NCI-H345 treated with DMSO at 0.1 percent for 48 hours (cell line): Measurements from ENCODE around the gene SYT12.

Experiments used
- DNase-seq: peaks from one replicate; lab custom pipeline; 2025; ENCODE audit not compliant: unreplicated experiment; lab: John Stamatoyannopoulos, UW

SYT12 gene

GRCh38 chr11:67054836-67055523 lies 32.0 kb downstream of the SYT12 start:
- no peak for DNase-seq

DNA sequence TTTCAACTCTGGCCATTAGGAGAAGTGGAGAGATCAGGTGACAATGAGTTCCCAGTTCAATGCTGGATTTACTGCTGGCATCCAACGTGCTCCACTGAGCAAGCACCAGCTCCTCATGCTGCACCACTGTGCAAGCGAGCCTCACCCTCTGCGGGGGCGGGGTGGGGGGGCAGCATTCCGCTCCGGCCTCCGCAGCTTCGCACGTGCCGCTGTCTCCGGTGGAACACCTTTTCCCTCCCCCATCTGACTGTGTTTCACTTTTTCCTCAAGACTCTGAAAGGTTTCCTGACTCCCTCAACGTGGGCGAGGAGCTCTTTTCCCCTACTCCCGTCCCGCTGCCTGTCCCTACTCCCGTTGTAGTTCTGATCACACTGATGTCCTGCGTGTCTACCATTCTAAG lies 32.9 kb downstream of the SYT12 start:
- no peak for DNase-seq

GRCh38 chr11:67056267-67057204 lies 33.6 kb downstream of the SYT12 start, which contains the start of gene RHOD:
Gene RHOD, plus strand, starts transcription at chr11:67056847. Its CDS starts 56 bp downstream, at chr11:67056903.
- no peak for DNase-seq

GRCh38 chr11:67057205-67057672 lies 34.3 kb downstream of the SYT12 start:
- no peak for DNase-seq

DNA sequence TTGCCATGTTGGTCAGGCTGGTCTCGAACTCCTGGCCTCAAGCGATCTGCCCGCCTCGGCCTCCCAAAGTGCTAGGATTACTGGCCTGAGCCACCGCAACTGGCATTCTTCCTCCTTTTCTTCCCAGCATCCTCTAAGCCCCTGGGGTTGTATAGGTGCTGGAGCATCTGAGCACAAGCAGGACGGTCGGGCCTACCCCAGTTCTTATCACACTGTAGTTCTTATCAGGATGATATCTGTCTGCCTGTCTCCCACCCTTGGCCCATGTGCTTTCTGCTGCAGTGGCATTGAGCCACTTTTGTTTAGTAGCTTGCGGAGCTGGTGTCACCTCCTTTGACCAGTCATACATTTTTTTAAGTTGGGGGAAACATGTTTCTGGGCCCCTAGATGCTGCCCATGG lies 35.6 kb downstream of the SYT12 start:
- no peak for DNase-seq

GRCh38 chr11:67059671-67060070 lies 36.7 kb downstream of the SYT12 start:
- no peak for DNase-seq

- DNase-seq: no peak
Measured at GRCh38 chr11:67060111-67060522, 37.2 kb downstream of the SYT12 start.

DNA sequence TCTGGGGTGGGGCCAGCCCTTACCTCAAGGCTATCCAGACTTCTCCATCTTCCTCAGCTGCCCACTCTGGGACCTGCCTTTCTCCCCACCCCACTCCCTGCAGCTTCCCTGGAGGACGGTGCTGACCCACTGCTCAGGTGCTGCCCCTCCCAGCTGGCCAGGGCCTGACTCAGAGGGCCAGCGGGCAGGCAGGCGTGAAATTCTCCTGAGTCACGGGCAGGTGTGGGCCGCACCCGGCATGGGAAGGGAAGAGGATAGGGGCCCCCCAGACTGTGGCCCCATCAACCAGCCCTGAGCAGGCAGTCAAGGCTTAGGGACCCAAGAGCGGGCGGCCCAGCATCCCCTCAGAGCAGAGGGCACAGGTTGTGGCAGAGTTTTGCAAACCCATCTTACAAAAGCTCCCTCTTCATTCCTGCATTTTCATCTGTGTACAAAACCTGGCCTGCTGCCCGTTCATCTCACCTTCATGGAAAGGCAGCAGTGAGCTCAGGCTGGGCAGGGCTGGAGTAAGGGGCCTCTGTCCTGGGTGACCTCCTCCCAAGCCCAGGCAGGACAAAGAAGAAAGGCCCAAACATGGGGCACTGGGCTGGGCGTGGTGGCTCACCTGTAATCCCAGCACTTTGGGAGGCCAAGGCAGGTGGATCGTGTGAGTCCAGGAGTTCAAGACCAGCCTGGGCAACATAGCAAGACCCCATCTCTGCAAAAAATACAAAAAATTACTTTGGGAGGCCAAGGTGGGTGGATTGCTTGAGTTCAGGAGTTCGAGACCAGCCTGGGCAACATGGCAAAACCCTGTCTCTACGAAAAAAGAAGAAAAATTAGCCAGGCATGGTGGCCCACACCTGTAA lies 39.8 kb downstream of the SYT12 start:
- DNase-seq: no peak

DNA sequence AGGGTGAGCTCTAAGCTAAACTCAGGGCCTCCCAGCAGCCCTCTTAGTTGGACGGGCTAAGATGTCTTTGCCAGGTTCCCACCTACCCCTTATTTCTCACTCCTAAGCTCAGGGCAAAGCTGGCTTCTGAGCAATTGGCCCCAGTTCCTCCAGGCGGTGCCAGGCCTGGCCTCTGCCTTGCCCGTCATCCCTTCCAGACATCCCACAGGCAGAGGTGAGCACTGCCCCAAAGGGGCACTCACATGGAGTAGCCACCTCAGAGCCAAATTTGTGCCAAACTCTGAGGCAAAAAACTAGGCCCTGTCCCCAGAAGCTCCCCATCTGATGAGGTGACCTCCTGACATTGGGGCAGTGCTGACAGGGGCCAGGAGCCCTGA lies 43.4 kb downstream of the SYT12 start:
- DNase-seq: no peak

GRCh38 chr11:67071420-67072284 lies 48.7 kb downstream of the SYT12 start:
- no peak for DNase-seq

GRCh38 chr11:67072295-67072694 lies 49.4 kb downstream of the SYT12 start:
- no peak for DNase-seq

- no peak for DNase-seq
Measured at GRCh38 chr11:67073908-67074307, 51.0 kb downstream of the SYT12 start.

DNA sequence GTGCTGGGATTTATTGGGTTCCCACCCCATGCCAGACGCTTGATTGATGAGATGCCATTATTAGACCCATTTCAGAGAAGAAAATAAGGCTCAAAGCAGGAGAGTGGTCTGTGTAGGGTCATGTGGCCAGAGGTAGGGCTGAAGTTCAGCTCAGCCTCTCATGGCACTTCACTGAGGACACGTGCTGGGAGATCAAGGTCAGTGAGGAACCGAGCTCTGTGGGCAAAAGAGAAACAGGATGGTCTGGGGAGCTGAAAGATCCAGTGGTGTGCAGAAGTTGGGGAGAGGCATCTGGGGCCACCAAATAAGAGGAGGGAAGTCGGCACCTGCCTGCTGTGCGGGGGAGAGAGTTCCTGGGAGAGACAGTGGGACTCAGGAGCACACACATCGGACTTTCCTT lies 53.3 kb downstream of the SYT12 start:
- no peak for DNase-seq

DNA sequence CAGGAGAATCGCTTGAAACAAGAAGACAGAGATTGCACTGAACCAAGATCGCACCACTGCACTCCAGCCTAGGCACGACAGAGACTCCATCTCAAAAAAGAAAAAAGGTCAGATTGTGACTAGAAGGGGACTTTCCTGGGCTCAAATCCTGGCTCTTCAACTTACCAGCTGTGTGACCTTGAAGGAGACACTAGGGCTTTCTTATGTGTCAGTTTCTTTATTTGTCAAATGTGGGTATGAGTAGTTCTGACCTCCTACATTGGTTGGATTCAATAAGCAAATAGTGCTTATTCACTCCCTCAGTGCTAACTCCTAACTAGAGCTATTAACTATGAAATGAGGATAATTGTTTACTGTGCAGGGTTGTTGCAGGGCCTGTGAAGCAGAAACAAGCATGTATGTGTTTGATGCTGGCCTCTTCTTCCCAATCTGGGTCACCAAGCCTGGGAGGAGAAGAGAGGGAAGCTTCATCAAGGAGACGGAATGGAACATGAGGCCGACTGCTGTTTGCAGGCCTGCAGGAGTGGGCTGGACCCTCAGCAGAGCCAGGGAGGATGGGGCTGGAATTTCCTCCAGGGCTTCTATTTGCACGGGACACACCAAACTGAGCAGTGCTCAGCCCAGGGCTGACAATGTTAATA lies 56.3 kb downstream of the SYT12 start:
- DNase-seq: no peak

- no peak for DNase-seq
Measured at GRCh38 chr11:67082071-67082791, 59.3 kb downstream of the SYT12 start.

- no peak for DNase-seq
Measured at GRCh38 chr11:67083786-67084366, 60.9 kb downstream of the SYT12 start.

DNA sequence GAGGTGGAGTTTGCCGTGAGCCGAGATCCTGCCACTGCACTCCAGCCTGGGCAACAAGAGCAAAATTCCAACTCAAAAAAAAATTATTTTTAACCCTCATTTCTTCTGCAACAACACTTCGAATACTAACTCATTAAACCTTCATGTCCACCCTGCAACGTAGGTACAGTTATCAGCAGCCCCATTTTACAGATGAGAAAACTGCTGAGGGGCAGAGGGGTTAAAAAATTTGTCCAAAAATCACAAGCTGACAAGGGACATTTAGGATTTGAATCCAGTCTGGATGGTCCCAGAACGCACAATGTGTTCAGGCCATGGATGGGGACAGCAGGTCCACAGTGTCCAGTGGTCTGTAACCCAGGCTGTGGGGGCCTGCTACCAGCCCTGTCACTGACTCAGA lies 62.7 kb downstream of the SYT12 start:
- DNase-seq: no peak

DNA sequence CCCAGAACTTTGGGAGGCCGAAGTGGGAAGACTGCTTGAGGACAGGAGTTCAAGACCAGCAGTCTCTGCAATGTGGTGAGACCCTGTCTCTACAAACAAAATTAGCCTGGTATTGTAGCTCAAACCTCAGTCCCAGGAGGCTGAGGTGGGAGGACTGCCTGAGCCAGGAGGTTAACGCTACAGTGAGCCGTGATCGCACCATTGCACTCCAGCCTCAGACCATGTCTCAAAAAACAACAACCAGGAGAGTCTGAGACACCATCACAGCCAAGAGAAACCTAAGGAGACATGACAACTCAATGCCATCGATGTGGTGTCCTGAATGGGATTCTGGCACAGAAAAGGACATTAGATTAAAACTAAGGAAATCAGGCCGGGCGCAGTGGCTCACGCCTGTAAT lies 67.8 kb downstream of the SYT12 start:
- DNase-seq: no peak

DNA sequence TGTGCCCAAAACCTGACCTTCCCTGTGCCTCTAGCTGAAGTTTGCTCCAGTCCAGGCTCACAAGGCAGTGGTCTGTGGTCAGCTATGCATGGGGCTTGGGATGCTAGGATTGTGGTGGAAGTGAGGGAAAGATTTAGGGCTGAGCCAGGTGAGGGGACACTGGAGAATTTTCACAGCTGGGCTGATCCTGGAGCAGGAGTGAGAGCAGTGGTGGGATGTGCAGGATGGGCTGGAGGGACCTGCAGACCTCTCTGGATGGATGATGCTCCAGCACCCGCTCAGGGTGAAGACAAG lies 72.2 kb downstream of the SYT12 start:
- DNase-seq: no peak
